ENCODE data around the gene PSAP. TPM values are rescaled to one million over a fixed set of nuclear protein-coding genes. Genes with fewer than 3 reads are reported as not detected.

PSAP gene
- total RNA-seq, 1 experiment from 2014 or later, result 683 TPM

- Histone ChIP-seq H3K36me3 (ENCODE audit: low read depth) (no peaks in the 10 kb centered on the region), H3K9me3 (ENCODE audit: insufficient read depth, low read depth) (no peaks in the 10 kb centered on the region), H3K27ac (no peak overlapping the region), H2AFZ (no peak overlapping the region), H4K20me1 (ENCODE audit: insufficient read depth) (no peaks in the 10 kb centered on the region), H3F3A (ENCODE audit: insufficient read depth, low read depth) (no peaks in the 10 kb centered on the region), H3K79me2 (ENCODE audit: low read depth) (no peaks in the 10 kb centered on the region), H3K27me3 (ENCODE audit: insufficient read depth, low read depth) (no peaks in the 10 kb centered on the region), H3K4me1 (replicated peaks; ENCODE audit: insufficient read depth) (no peaks in the 10 kb centered on the region), H3K9me2 (ENCODE audit: insufficient read depth) (no peaks in the 10 kb centered on the region), H3K4me2 (no peak overlapping the region), H3K4me3 (no peak overlapping the region)
- DNase-seq, result no peak
- ChIA-PET POLR2A (ENCODE audit: unreplicated experiment) (no interaction called here), CTCF (interaction anchor here (0.5 kb wide), 1 partner anchor 25 kb away, joined by 19 read pairs; no protein-coding TSS in a partner anchor)
- intact Hi-C loops (cut with micrococcal nuclease; ENCODE audit: unreplicated experiment), result no loop called here
- no TSS peak for BruUV-seq (replicated peaks)
- TF ChIP-seq EZH2 (IDR thresholded peaks at IDR 0.05; ENCODE audit: low read depth), result no peak
- TF ChIP-seq CTCF (conservative IDR thresholded peaks at IDR 0.05), result no peak
These were observed 67.0 kb downstream of the PSAP start for GRCh38 chr10:71783917-71784678.

GRCh38 chr10:71782917-71783490 lies 68.0 kb downstream of the PSAP start:
- CTCF ChIA-PET, result no interaction called here
- intact Hi-C loops (cut with micrococcal nuclease; ENCODE audit: unreplicated experiment), result no loop called here
- H3K79me2 ChIP-seq (ENCODE audit: low read depth), result no peaks in the 10 kb centered on the region
- no peaks in the 10 kb centered on the region for H3F3A ChIP-seq (ENCODE audit: insufficient read depth, low read depth)
- no peaks in the 10 kb centered on the region for H3K9me3 ChIP-seq (ENCODE audit: insufficient read depth, low read depth)
- no peak overlapping the region for H2AFZ ChIP-seq
- H3K4me2 ChIP-seq, result no peak overlapping the region
- H4K20me1 ChIP-seq (ENCODE audit: insufficient read depth), result no peaks in the 10 kb centered on the region
- no peaks in the 10 kb centered on the region for H3K27me3 ChIP-seq (ENCODE audit: insufficient read depth, low read depth)
- POLR2A ChIA-PET (ENCODE audit: unreplicated experiment), result no interaction called here
- no peaks in the 10 kb centered on the region for H3K4me1 ChIP-seq (replicated peaks; ENCODE audit: insufficient read depth)
- DNase-seq, result no peak
- TF ChIP-seq EZH2 (IDR thresholded peaks at IDR 0.05; ENCODE audit: low read depth), result no peak
- no peak for TF ChIP-seq CTCF (conservative IDR thresholded peaks at IDR 0.05)
- no peaks in the 10 kb centered on the region for H3K9me2 ChIP-seq (ENCODE audit: insufficient read depth)
- no peak overlapping the region for H3K27ac ChIP-seq
- H3K36me3 ChIP-seq (ENCODE audit: low read depth), result no peaks in the 10 kb centered on the region
- BruUV-seq (replicated peaks), result no TSS peak
- H3K4me3 ChIP-seq, result no peak overlapping the region

- Histone ChIP-seq H3F3A (ENCODE audit: insufficient read depth, low read depth) (no peaks in the 10 kb centered on the region), H4K20me1 (ENCODE audit: insufficient read depth) (no peaks in the 10 kb centered on the region), H3K79me2 (ENCODE audit: low read depth) (no peaks in the 10 kb centered on the region), H3K36me3 (ENCODE audit: low read depth) (no peaks in the 10 kb centered on the region), H3K9me3 (ENCODE audit: insufficient read depth, low read depth) (no peaks in the 10 kb centered on the region), H3K27me3 (ENCODE audit: insufficient read depth, low read depth) (no peaks in the 10 kb centered on the region), H3K4me1 (replicated peaks; ENCODE audit: insufficient read depth) (no peaks in the 10 kb centered on the region), H3K9me2 (ENCODE audit: insufficient read depth) (no peaks in the 10 kb centered on the region), H3K4me2 (no peak overlapping the region), H2AFZ (no peak overlapping the region), H3K27ac (no peak overlapping the region), H3K4me3 (no peak overlapping the region)
- no peak for TF ChIP-seq EZH2 (IDR thresholded peaks at IDR 0.05; ENCODE audit: low read depth)
- no peak for TF ChIP-seq CTCF (conservative IDR thresholded peaks at IDR 0.05)
- intact Hi-C loops (cut with micrococcal nuclease; ENCODE audit: unreplicated experiment), result no loop called here
- POLR2A ChIA-PET (ENCODE audit: unreplicated experiment), result no interaction called here
- DNase-seq, result no peak
- no TSS peak for BruUV-seq (replicated peaks)
- CTCF ChIA-PET, result no interaction called here
These were observed 68.7 kb downstream of the PSAP start for GRCh38 chr10:71782221-71782916.
